Measurements from ENCODE around the gene USP47.

GRCh38 chr11:11973866-11974265 is 132.1 kb downstream of the USP47 start:
- TF ChIP-seq, protein P1, sequence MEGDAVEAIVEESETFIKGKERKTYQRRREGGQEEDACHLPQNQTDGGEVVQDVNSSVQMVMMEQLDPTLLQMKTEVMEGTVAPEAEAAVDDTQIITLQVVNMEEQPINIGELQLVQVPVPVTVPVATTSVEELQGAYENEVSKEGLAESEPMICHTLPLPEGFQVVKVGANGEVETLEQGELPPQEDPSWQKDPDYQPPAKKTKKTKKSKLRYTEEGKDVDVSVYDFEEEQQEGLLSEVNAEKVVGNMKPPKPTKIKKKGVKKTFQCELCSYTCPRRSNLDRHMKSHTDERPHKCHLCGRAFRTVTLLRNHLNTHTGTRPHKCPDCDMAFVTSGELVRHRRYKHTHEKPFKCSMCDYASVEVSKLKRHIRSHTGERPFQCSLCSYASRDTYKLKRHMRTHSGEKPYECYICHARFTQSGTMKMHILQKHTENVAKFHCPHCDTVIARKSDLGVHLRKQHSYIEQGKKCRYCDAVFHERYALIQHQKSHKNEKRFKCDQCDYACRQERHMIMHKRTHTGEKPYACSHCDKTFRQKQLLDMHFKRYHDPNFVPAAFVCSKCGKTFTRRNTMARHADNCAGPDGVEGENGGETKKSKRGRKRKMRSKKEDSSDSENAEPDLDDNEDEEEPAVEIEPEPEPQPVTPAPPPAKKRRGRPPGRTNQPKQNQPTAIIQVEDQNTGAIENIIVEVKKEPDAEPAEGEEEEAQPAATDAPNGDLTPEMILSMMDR (IDR thresholded peaks at IDR 0.05), result no peak
- no peak for TF ChIP-seq POLR2A (IDR thresholded peaks at IDR 0.05)

All from lower leg skin (tissue), 3 donors.